Gastroesophageal sphincter (tissue), 4 donors: ENCODE results near the gene MEF2A. TPM values are rescaled to one million over a fixed set of nuclear protein-coding genes. Genes with fewer than 3 reads are reported as not detected.
A peak's percentile ranks its signal among the peaks of the same experiment; 100 is the strongest.

Experiments used
- ATAC-seq: fragments of 150-250 bp; one replicate; pipeline ENCODE4 v1.9.1; 2016; ENCODE audit warnings: mild to moderate bottlenecking, moderate library complexity
- H3K27ac ChIP-seq, 4 donors: fragments of 200-600 bp; sonication (generic) in 3 of 4; 1 replicate in 3 of 4; 2 replicates in 1 of 4; pipeline ENCODE4 v1.5.1; 2016 to 2019
- H3K27me3 ChIP-seq: fragments of 200-600 bp; sonication (generic); one replicate; pipeline ENCODE4 v1.5.1; 2019
- H3K36me3 ChIP-seq, 2 donors: fragments of 200-600 bp; sonication (generic); one replicate each; pipeline ENCODE4 v1.5.1; 2019; ENCODE audit warnings: control low read depth in 1 of 2
- H3K4me1 ChIP-seq, 3 donors: fragments of 200-600 bp; sonication (generic); 1 replicate in 2 of 3; 2 replicates in 1 of 3; pipeline ENCODE4 v1.5.1; 2016 to 2019; ENCODE audit warnings: control low read depth in 2 of 3
- H3K4me3 ChIP-seq, 2 donors: fragments of 200-600 bp; sonication (generic); one replicate each; pipeline ENCODE4 v1.5.1; 2019; ENCODE audit warnings: mild to moderate bottlenecking in 1 of 2, moderate library complexity in 1 of 2
- H3K9me3 ChIP-seq, 3 donors: fragments of 200-600 bp; sonication (generic); one replicate each; pipeline ENCODE4 v1.5.1; 2017 to 2019; ENCODE audit warnings: control low read depth in 2 of 3
- EP300 ChIP-seq: sonication (generic); formaldehyde crosslinking; IDR thresholded peaks from one replicate; pipeline ENCODE4 v1.6.1; 2017; ENCODE audit warnings: antibody characterized with exemption, mild to moderate bottlenecking
- POLR2A ChIP-seq, 2 donors: fragments of 450-650 bp; IDR thresholded peaks; one replicate each; pipeline ENCODE4 v1.6.1; 2017; ENCODE audit warnings: antibody characterized with exemption in 2 of 2, mild to moderate bottlenecking in 2 of 2, moderate library complexity in 1 of 2
- POLR2AphosphoS5 ChIP-seq: sonication (generic); formaldehyde crosslinking; IDR thresholded peaks from one replicate; pipeline ENCODE4 v1.6.1; 2017; ENCODE audit warnings: antibody characterized with exemption
- WGBS, 2 donors: methylation state at CpG; one replicate each; pipeline ENCODE4 v1.1.5; 2018; ENCODE audit warnings: low coverage in 1 of 2; 5-methylcytosine and 5-hydroxymethylcytosine counted together
- total RNA-seq, 4 donors: library from RNA; depleted of rRNA; stranded (reverse); fragments of >200 nt; gene quantifications; one replicate each; pipeline ENCODE4 v1.1.0, GENCODE V29; 2016
- TF ChIP-seq, protein P1 (sequence below), 4 experiments: fragments of 200-600 bp in 2 of 4; fragments of 450-650 bp in 2 of 4; sonication (generic) in 1 of 4; IDR thresholded peaks; one replicate each; pipeline ENCODE4 v1.5.1; 2017 to 2019; ENCODE audit warnings: antibody characterized with exemption in 4 of 4, mild to moderate bottlenecking in 2 of 4, moderate library complexity in 2 of 4

Gene MEF2A
- total RNA-seq, 4 donors from 2014 or later, result 68.8 to 133 (median 95.7) TPM

DNA sequence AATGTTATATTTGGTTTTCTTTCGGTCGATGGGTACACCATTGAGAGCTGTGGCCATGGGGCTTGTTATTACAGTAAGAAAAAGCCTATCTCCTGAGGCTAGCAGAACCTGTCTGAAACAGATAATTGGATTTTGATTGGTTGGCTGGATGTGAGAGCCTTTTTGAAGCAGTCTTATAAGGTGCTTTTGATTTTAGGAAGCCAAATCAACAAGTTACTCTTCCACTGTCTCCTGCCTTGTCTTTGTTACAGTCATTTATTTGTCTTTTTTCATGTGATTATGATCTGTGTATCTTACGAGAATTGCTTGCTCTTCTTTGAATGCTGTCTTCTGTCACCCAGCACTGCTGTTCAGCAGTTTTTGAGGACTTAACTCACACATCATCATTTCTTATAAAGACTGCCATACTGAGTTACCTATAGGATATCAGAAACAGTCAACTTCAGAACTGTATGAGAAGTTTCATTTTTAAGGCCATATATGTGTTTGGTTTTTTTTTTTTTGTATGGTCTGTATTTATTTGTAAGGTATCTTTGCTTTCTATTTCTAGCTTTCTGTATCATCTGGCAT, 51.1 kb downstream of the MEF2A start:
- Histone ChIP-seq H3K27me3 (no peaks in the 10 kb centered on the region), H3K9me3 (no peaks in the 10 kb centered on the region), H3K36me3 (no peaks in the 10 kb centered on the region), H3K27ac (no peak overlapping the region), H3K4me3 (no peak overlapping the region), H3K4me1 (peaks cover 13 to 75% (median 15%) of the 10 kb centered on the region in 3 donors)
- ATAC-seq, result no peak
- TF ChIP-seq POLR2A (IDR thresholded peaks at IDR 0.05) (no peak), EP300 (no peak), POLR2AphosphoS5 (no peak)
- TF ChIP-seq, protein P1, sequence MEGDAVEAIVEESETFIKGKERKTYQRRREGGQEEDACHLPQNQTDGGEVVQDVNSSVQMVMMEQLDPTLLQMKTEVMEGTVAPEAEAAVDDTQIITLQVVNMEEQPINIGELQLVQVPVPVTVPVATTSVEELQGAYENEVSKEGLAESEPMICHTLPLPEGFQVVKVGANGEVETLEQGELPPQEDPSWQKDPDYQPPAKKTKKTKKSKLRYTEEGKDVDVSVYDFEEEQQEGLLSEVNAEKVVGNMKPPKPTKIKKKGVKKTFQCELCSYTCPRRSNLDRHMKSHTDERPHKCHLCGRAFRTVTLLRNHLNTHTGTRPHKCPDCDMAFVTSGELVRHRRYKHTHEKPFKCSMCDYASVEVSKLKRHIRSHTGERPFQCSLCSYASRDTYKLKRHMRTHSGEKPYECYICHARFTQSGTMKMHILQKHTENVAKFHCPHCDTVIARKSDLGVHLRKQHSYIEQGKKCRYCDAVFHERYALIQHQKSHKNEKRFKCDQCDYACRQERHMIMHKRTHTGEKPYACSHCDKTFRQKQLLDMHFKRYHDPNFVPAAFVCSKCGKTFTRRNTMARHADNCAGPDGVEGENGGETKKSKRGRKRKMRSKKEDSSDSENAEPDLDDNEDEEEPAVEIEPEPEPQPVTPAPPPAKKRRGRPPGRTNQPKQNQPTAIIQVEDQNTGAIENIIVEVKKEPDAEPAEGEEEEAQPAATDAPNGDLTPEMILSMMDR (IDR thresholded peaks at IDR 0.05), result no peak
- WGBS, 2 donors, result 63 to 64% methylated on average over 3 of the region's 3 CpGs

DNA sequence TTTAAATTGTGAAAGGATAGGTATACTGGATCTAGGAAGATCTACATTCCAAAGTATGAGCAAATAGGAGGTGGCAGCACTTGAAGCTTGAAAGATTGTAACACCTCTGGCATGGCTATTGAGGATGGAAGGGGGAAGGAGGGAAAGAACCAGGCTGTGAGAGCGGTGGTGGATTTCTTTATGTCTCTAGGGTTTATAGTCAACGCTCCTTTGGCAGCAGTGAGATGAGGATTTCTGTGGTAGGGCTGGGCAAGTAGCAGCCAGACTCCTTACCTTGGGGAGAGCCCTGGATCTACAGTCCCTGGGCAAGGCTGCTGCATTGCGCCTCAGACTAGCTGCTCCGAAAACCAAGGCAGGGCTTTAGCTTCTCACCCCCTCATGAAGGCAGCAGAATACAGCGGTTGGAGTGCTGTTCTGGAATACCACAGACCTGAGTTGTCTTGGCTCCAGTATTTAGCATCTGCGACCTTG, 53.2 kb downstream of the MEF2A start:
- no peaks in the 10 kb centered on the region for H3K36me3 ChIP-seq
- H3K9me3 ChIP-seq, result no peaks in the 10 kb centered on the region
- 54 to 67% methylated on average over 5 to 6 of the region's 6 CpGs for WGBS, 2 donors
- no peak for TF ChIP-seq POLR2A (IDR thresholded peaks at IDR 0.05)
- TF ChIP-seq, protein P1 (IDR thresholded peaks at IDR 0.05), result no peak
- TF ChIP-seq POLR2AphosphoS5, result no peak
- TF ChIP-seq EP300, result no peak
- H3K4me1 ChIP-seq, result peaks cover 10 to 60% (median 15%) of the 10 kb centered on the region in 3 donors
- ATAC-seq, result peak; percentile 23
- no peak overlapping the region for H3K4me3 ChIP-seq
- peak overlapping the region in 2 of 4 donors; percentile 45 to 57 for H3K27ac ChIP-seq
- H3K27me3 ChIP-seq, result no peaks in the 10 kb centered on the region

DNA sequence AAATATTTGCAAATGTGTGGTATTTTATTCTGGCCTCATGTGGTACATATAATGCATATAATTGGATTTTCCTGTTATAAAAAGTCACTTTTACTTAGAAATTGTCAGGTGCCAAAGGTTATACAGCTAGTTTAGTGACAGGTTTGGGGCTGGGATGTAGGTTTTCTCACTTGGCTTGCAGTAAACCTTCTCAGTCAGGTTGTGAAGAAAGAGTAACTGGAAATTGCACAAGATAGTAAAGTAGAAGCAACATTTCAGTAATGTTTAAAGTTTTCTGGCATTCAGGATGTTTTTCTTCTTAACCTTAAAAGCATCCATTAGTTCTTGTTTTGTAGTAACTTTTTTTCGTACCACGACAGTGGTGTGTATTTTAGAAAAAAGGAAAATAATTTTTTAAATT, 53.9 kb downstream of the MEF2A start:
- no peaks in the 10 kb centered on the region for H3K27me3 ChIP-seq
- ATAC-seq, result peak; percentile 61
- no peaks in the 10 kb centered on the region for H3K9me3 ChIP-seq
- H3K36me3 ChIP-seq, result no peaks in the 10 kb centered on the region
- H3K4me3 ChIP-seq, result no peak overlapping the region
- no peak for TF ChIP-seq EP300
- TF ChIP-seq POLR2A (IDR thresholded peaks at IDR 0.05), result no peak
- TF ChIP-seq, protein P1 (IDR thresholded peaks at IDR 0.05), result no peak
- peaks cover 10 to 53% (median 12%) of the 10 kb centered on the region in 3 donors for H3K4me1 ChIP-seq
- H3K27ac ChIP-seq, result peak overlapping the region in 1 of 4 donors; percentile 45
- 66 to 90% methylated on average over 2 of the region's 2 CpGs for WGBS, 2 donors

DNA sequence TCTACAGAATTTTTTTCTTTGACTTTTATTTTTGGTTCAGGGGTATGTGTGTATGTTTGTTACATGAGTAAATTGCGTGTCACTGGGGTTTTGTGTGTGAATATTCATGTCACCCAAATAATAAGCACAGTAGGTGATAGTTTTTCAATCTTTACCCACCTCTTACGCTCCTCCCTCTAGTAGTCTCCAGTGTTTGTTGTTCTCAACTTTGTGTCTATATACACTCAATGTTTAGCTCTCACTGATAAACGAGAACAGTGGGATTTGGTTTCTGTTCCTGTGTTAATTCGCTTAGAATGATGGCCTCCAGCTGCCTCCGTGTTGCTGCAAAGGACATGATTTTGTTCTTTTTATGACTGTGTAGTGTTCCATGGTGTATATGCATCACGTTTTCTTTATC, 54.4 kb downstream of the MEF2A start:
- H3K4me3 ChIP-seq, result no peak overlapping the region
- no peaks in the 10 kb centered on the region for H3K27me3 ChIP-seq
- WGBS, 2 donors, result 71 to 85% methylated on average over 5 to 6 of the region's 6 CpGs
- TF ChIP-seq, protein P1 (IDR thresholded peaks at IDR 0.05), result no peak
- TF ChIP-seq POLR2A (IDR thresholded peaks at IDR 0.05), result no peak
- TF ChIP-seq POLR2AphosphoS5, result no peak
- no peak for TF ChIP-seq EP300
- H3K4me1 ChIP-seq, result peaks cover 10 to 48% (median 12%) of the 10 kb centered on the region in 3 donors
- no peak overlapping the region for H3K27ac ChIP-seq
- peaks cover 0 to 3% (median 0%) of the 10 kb centered on the region in 3 donors for H3K9me3 ChIP-seq
- no peaks in the 10 kb centered on the region for H3K36me3 ChIP-seq
- no peak for ATAC-seq

DNA sequence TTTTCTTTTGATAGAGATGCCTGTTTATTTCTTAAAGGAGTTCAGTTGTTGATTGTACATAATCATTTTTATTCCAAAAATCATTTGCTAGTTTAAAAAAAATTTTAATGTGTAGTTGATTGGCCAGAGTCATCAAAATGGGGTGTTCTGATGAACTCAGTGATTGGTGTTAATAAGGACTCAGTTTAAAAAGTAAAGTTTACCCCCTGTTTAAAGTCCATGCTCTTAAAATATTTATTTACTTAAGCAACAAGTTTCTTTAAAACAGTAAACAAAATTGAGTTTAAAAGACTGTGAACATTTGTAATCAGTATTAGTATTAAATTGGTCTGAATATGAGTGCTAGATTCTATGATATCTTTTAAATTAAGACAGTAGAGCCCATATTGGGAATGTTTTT, 56.0 kb downstream of the MEF2A start:
- TF ChIP-seq POLR2AphosphoS5, result no peak
- TF ChIP-seq, protein P1 (IDR thresholded peaks at IDR 0.05), result no peak
- TF ChIP-seq EP300, result no peak
- TF ChIP-seq POLR2A (IDR thresholded peaks at IDR 0.05), result no peak
- H3K27me3 ChIP-seq, result no peaks in the 10 kb centered on the region
- H3K4me1 ChIP-seq, result peaks cover 6 to 41% (median 6%) of the 10 kb centered on the region in 3 donors
- H3K4me3 ChIP-seq, result no peak overlapping the region
- H3K27ac ChIP-seq, result no peak overlapping the region
- H3K36me3 ChIP-seq, result no peaks in the 10 kb centered on the region
- no peak for ATAC-seq
- peaks cover 0 to 6% (median 0%) of the 10 kb centered on the region in 3 donors for H3K9me3 ChIP-seq
